CD4-positive, alpha-beta T cell treated with Interleukin-6 at 100 ng/mL for 8 hours (primary cell): ENCODE measurements around the gene RBCK1.
A peak's percentile ranks its signal among the peaks of the same experiment; 100 is the strongest.
"Not testable (repeated sequence)": the region's sequence is repeated elsewhere in the genome, so short reads cannot be mapped to it uniquely, and the experiment has no call there.

Source experiments
- DNase-seq: peaks from one replicate; pipeline ENCODE4 v3.0.0-alpha.2; 2020; ENCODE audit warnings: mixed read lengths, low spot score

Gene RBCK1

GRCh38 chr20:472889-473292 lies 64.8 kb downstream of the RBCK1 start:
- DNase-seq: no peak

- no peak for DNase-seq
Measured at GRCh38 chr20:474581-474980, 66.5 kb downstream of the RBCK1 start.

- no peak for DNase-seq
Measured at GRCh38 chr20:475463-476357, 67.6 kb downstream of the RBCK1 start.

- not testable (repeated sequence) for DNase-seq
Measured at GRCh38 chr20:476561-477249, 68.6 kb downstream of the RBCK1 start.

- DNase-seq: no peak
Measured at GRCh38 chr20:478010-478948, 70.2 kb downstream of the RBCK1 start.

- peak; percentile 60 for DNase-seq
Measured at GRCh38 chr20:478949-479429, 70.9 kb downstream of the RBCK1 start.

GRCh38 chr20:479487-479886 lies 71.4 kb downstream of the RBCK1 start:
- no peak for DNase-seq

GRCh38 chr20:480044-480443 lies 71.9 kb downstream of the RBCK1 start:
- no peak for DNase-seq

GRCh38 chr20:481167-481566 lies 73.1 kb downstream of the RBCK1 start:
- no peak for DNase-seq
